GM19351 (cell line): ENCODE measurements around the gene TRIM23.
"Not testable (repeated sequence)": the region's sequence is repeated elsewhere in the genome, so short reads cannot be mapped to it uniquely, and the experiment has no call there.

Experiments
- ATAC-seq: cut with Tn5 transposase; IDR thresholded peaks from one replicate; pipeline ENCODE4 v1.9.1; 2021; ENCODE audit warnings: mild to moderate bottlenecking, moderate library complexity; ENCODE audit not compliant: unreplicated experiment

The TRIM23 gene

GRCh38 chr5:65624025-65624570 lies at the start of gene TRIM23:
TSS of gene TRIM23 (minus strand) at chr5:65624333. CDS start at chr5:65624274, 59 bp downstream.
- ATAC-seq, result peak; percentile 95

- no peak for ATAC-seq
These were observed 48.7 kb upstream of the TRIM23 start for GRCh38 chr5:65672796-65673195.

GRCh38 chr5:65668696-65669095 lies 44.6 kb upstream of the TRIM23 start:
- ATAC-seq, result no peak

- no peak for ATAC-seq
These were observed 39.8 kb upstream of the TRIM23 start for GRCh38 chr5:65663804-65664521.

GRCh38 chr5:65654713-65655112 lies 30.6 kb upstream of the TRIM23 start:
- no peak for ATAC-seq

GRCh38 chr5:65651144-65651543 lies 27.0 kb upstream of the TRIM23 start:
- no peak for ATAC-seq

GRCh38 chr5:65647941-65648340 lies 23.8 kb upstream of the TRIM23 start:
- ATAC-seq, result no peak

GRCh38 chr5:65646938-65647337 lies 22.8 kb upstream of the TRIM23 start:
- ATAC-seq, result no peak

GRCh38 chr5:65640240-65640639 lies 16.1 kb upstream of the TRIM23 start:
- no peak for ATAC-seq

GRCh38 chr5:65630981-65631380 lies 6.8 kb upstream of the TRIM23 start:
- ATAC-seq, result no peak

GRCh38 chr5:65625743-65626142 lies 1.6 kb upstream of the TRIM23 start:
- no peak for ATAC-seq

GRCh38 chr5:65624571-65625555 lies 730 bp upstream of the TRIM23 start, which contains the start of the genes SHLD3 and TRAPPC13:
TSS of gene SHLD3 (plus strand) at chr5:65625027. CDS start at chr5:65629588, 4,561 bp downstream.
TSS of gene TRAPPC13 (plus strand) at chr5:65625027. CDS start at chr5:65625061, 34 bp downstream.
- peak; percentile 67 for ATAC-seq

- no peak for ATAC-seq
These were observed 651 bp downstream of the TRIM23 start for GRCh38 chr5:65623482-65623881.

- ATAC-seq, result not testable (repeated sequence)
These were observed 2.2 kb downstream of the TRIM23 start for GRCh38 chr5:65621961-65622360.

GRCh38 chr5:65620021-65620420 lies 4.1 kb downstream of the TRIM23 start:
- no peak for ATAC-seq

GRCh38 chr5:65612298-65612907 lies 11.7 kb downstream of the TRIM23 start:
- ATAC-seq, result no peak

- no peak for ATAC-seq
These were observed 12.6 kb downstream of the TRIM23 start for GRCh38 chr5:65611524-65611923.

- not testable (repeated sequence) for ATAC-seq
These were observed 22.4 kb downstream of the TRIM23 start for GRCh38 chr5:65601761-65602160.

- no peak for ATAC-seq
These were observed 35.4 kb downstream of the TRIM23 start for GRCh38 chr5:65588694-65589093.

GRCh38 chr5:65577141-65577540 lies 47.0 kb downstream of the TRIM23 start:
- ATAC-seq, result no peak
